HG03159 (cell line): ENCODE measurements around the gene SPHK2.
"Not testable (repeated sequence)": the region's sequence is repeated elsewhere in the genome, so short reads cannot be mapped to it uniquely, and the experiment has no call there.

Source experiments
- ATAC-seq: cut with Tn5 transposase; IDR thresholded peaks from one replicate; pipeline ENCODE4 v1.9.1; 2021; ENCODE audit warnings: mild to moderate bottlenecking, moderate library complexity; ENCODE audit not compliant: unreplicated experiment

SPHK2 gene

DNA sequence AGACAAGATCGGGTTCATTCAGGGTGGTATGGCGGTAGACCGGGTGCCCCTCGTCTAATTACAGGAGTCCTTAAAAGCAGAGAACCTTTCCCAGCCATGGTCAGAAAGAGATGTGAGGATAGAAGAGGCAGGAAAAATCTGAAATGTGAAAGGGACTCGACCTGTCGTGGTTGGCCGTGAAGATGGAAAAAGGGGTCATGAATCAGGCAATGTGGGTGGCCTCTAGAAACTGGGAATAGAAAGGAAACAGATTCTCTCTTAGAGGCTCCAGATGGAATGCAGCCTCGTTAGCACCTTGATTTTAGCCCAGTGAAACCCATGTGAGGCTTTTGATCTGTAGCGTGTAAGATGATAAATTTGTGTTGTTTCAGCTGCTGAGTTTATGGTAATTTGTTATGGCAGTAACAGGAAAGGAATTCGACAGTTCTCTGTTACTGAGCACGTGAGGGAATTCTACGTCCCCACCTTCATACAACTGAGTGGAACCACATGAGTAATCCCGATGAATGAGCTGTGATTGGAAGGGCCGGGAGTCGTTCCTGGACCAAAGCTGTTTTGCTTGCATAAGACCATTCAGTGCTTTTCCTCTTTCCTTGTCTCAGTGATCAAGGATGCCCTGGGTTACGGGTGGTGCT, 37.7 kb downstream of the SPHK2 start:
- ATAC-seq, result no peak

DNA sequence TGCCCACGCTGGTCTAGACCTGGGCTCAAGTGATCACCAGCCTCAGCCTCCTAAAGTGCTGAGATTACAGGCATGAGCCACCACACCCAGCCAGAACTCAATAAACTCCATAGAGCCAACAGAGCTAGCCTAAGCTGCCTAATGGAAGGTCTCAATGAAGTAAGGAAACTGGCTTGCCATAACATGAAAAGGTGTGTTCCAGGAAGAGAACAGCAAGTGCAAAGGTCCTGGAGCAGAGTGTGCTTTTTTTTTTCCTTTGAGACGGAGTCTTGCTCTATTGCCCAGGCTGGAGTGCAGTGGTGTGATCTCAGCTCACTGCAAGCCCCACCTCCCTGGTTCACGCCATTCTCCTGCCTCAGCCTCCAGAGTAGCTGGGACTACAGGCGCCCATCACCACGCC, 38.5 kb downstream of the SPHK2 start:
- ATAC-seq, result not testable (repeated sequence)

DNA sequence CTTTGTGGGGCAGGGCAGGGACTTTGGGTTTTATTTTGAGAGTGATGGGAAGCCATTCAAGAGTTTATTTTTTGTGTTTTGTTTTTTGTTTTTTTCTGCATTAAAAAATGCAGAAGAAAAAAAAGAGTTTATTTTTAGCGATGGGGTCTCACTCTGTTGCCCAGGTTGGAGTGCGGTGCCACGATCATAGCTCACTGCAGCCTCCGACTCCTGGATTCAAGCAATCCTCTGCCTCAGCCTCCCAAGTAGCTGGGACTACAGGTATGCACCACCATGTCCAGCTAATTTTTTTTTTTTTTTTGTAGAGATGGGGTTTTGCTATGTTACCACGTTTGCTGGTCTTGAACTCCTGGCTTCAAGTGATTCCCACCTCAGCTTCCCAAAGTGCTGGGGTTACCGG, 39.2 kb downstream of the SPHK2 start:
- no peak for ATAC-seq

DNA sequence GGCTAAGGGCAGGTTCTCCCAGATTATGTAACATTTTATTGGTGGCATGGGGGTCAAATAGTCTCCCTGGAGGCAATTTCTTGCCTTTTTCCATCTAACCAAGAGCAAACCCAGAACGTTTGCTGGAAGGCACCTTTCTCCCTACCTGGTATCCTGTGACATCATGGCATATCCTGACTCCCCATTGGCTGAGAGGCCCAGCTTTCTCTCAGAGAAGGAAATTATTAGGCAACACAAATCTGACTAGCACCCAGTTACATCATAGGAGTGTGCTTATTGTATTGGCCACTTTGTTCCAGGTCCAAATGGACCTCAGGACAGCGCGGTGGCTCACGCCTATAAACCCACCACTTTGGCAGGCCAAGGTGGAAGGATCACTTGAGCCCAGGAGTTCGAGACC, 40.5 kb downstream of the SPHK2 start:
- ATAC-seq, result no peak

DNA sequence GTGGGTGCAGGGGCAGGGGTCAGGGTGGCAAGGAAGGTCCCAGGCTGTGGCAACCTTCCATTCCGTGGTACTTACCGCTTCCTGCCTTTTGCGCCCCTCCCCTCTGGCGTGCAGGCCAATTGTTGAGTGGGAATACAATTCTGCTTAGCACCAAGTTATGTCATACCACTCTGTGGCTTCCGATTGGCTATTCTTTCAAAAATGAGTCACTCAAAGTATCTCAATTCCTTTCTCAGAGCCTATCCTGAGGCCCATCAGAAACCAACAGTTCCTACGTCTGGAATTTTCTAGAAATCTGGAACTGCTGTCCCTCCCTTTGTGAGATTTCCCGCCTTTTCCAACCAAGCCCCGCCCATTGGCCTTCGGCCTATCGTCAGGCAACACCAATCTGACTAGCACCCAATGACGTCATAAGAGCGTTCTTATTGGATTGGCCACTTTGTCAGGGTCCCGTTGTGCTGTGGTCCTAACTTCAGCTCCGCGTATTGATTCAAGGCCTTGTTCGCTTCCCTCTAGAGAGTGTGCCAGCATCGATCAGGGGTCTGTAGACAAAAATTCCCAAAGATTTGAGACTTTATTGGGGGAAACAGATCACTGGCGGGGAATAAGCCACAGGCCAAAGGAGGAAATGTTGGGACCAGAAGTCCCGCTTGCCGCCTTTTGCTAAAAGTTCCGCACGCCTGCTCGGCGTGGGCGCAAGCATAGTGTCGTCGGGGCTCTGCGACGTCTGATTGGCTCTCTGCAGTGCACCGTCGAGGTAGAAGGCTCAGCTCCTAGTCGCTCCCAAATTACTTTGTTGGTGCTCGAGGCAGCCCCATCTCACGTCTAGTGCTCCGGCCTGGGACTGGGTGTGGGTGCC, 41.8 kb downstream of the SPHK2 start:
- ATAC-seq, result peak; percentile 88

GRCh38 chr19:48661711-48662090, 42.4 kb downstream of the SPHK2 start:
- ATAC-seq, result no peak

DNA sequence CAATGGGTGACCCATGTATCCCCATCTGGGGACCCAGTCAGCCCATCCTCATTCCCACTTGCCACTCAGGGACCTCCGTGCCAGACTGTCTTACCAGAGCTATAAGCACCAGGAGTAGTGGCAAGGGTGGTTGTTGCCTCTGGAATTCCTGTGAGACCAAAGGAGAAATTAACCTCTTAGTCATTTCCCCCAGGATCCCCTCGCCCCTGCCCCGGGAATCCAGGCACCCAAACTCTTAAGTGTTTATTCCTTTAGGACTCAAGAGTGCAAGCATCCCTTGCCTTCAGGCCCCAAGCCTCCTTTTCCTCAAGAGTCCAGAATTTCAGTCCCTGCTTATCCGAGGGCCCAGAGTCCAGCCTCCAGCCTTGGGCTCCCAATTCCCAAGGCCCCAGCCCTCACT, 44.4 kb downstream of the SPHK2 start:
- ATAC-seq, result no peak

- ATAC-seq, result no peak
Observed at GRCh38 chr19:48664476-48664875, 45.2 kb downstream of the SPHK2 start.

DNA sequence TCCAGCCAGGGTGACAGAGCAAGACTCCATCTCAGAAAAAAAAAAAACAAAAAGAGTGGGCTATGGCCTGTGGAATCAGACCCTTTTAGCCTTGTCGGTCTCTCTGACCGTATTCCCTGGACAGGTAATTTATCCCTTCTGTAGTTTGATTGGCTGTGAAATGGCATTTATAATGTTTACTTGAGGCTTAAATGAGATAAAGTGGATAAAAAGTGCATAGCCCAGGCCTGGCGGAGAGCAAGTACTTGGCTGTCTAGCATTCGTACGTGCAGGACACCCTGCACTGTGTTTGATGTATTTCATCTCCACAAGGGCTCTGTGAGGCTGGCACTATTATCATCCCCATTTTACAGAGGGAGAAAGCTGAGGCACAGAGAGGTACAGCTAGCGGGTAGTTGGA, 46.5 kb downstream of the SPHK2 start:
- no peak for ATAC-seq

- no peak for ATAC-seq
Observed at GRCh38 chr19:48668332-48668731, 49.0 kb downstream of the SPHK2 start.

- no peak for ATAC-seq
Observed at GRCh38 chr19:48668761-48669160, 49.5 kb downstream of the SPHK2 start.

DNA sequence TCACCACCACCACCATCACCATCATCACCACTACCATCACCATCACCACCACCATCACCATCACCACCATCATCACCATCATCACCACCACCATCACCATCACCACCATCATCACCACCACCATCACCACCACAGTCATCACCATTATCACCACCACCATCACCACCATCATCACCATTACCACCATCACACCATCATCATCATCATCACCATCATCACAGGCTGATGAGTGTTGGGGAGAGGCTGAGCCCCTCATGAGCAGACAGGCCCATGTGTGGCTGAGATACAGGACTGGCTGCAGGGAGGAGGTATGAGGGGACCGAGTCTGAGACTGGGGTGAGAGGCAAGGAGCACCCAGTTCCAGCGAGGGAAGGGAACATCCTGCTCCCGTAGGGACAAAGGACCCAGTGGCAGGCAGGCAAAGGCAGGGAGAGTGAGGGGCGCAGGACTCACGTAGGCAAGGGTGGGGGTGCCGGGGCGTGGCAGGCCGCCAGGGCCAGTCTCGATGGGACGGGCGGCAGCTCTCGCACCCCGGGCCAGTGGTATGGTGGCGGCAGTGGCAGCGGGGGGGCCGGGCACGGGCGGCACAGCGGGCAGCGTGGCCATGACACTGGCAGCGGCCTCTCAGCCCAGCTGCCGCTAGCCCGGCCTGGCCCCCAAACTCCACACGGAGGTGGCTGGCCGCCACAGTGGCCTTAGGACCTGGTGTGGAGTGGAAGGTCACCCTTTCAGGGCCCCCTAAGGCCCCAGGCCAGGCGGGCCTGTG, 50.8 kb downstream of the SPHK2 start:
- ATAC-seq, result no peak

- ATAC-seq, result no peak
Observed at GRCh38 chr19:48670699-48671445, 51.6 kb downstream of the SPHK2 start.

DNA sequence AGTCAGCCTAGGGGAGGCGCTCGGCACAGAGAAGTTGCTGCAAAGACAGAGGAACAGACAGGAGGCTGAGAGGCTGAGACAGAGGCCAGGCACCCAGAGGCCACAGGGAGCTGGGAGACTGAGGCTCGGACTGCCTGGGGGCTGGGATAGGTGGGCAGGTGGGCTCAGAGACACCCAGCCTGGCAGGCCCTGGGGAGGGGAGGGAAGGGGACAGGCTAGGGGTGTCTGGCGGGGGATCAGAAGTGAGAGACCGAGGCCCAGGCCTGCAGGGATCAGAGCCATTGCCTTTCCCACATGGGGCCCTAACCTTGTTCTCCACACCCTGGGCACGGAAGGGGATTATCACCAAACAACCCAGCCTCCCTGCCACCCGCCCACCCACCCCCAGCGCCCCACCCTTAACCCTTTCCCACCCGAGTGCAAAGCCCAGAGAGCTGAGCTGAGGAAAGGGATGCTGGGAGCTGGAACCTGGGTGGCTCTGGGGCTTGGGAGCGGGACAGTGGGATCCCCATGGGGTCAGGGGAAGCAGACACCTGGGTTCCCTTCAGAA, 52.2 kb downstream of the SPHK2 start:
- ATAC-seq, result no peak

GRCh38 chr19:48672994-48673393, 53.7 kb downstream of the SPHK2 start, which contains the start of gene NTN5:
Gene NTN5, minus strand, starts transcription at chr19:48673017. Its CDS starts 2,031 bp downstream, at chr19:48670986.
- no peak for ATAC-seq

DNA sequence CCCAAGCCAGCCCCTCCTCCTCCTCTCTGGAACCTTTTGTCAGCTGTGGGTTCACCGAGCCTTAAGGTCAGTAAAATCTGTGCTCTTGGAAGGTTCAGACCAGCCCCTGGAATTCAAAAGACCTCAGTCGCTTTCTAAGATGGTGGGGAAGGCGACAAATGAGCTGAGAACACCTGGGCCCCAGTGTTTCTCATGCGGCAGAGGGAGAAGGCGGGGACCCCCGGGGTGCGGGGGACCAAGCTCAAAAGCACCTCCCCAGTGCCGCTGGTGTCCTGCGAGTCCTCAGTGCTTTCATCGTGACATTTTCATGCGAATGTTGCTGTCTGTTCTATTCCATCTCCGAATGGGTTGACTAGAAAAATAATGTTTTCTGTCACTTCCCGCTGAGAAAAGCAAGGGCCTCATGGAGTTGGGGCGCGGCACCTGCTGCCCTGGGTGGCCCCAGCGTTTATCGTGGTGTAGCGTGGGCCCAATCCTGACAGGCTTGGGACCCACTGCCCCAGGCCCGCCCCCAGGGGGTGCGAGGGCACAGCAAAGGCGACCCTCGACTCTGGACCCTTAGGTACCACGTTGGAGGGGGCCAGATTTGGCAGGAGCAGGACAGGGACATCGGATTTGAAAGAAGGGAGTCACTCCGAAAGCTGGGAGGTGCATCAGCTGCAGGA, 54.3 kb downstream of the SPHK2 start:
- no peak for ATAC-seq

DNA sequence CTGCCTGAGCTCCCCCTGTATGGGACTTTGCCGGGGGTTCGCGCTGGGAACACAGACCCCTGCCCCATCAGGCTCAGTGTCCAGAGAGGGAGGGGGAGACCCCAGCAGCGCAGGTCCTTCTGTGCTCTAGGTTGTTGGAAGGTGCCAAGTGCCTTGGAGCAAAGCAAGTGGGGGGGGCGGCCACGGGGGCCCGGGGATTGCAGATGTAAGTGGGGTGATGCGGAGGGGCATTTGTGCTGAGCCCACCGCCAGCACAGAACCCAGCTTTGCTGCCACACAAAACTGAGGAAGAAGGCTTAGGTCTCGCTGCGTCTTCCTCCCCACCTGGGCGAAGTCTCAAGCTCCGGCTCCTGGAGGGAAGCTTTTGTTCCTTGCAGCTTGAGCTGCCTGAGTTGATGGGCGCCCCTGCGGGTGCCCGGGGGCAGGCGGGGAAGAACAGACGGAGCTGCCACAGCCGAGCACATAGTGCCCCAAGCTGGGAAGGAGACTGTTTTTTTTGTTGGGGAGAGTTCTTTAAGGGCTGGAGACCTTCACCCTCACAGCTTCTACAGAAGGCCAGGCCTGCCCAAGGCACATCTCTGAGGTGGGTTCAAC, 55.0 kb downstream of the SPHK2 start:
- no peak for ATAC-seq

GRCh38 chr19:48674921-48675824, 55.9 kb downstream of the SPHK2 start:
- ATAC-seq, result no peak

GRCh38 chr19:48676487-48676886, 57.2 kb downstream of the SPHK2 start:
- ATAC-seq, result no peak
